ENCODE data around the gene ZNF302.
"Not testable (repeated sequence)": the region's sequence is repeated elsewhere in the genome, so short reads cannot be mapped to it uniquely, and the experiment has no call there.

The ZNF302 gene

GRCh38 chr19:34677386-34678084, at the start of gene ZNF302:
Gene ZNF302, plus strand, starts transcription at chr19:34677678. Its CDS starts 1,127 bp downstream, at chr19:34678805.
- peak; percentile 92 to 94 for DNase-seq (ENCODE audit: low read depth in 2 of 2)

GRCh38 chr19:34633802-34634201, 43.7 kb upstream of the ZNF302 start:
- DNase-seq (ENCODE audit: low read depth in 2 of 2) = no peak

DNA sequence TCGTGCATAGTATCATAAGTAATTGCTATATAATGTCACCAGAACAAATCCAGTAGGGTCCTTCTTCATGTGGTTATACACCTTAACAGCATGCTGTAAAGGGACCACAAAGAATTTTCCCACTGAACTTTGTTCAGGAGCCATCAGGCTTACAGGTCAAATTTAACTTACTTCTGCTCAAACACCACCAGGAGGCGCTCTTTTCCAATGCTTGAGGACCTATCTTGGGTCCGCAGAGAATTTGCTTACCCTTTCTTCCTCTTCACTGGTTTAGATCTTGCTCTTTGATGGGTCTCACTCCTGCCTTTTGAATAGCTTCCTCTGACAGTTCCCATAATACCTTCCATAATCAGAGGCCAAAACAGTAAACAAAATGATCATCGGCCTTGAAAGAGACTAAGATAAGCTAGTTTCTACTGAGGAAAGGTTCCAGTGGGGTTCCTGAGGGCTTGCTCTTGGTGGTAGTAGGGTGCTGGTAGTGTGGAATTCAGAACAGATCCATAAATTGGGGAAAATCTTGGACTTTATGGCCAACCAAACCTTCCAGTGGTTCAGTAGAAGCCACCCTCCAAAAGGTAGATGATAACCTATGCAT, 37.9 kb upstream of the ZNF302 start:
- peak; percentile 13 to 35 for DNase-seq (ENCODE audit: low read depth in 2 of 2)

- no peak for DNase-seq (ENCODE audit: low read depth in 2 of 2)
Measured at GRCh38 chr19:34642241-34642640, 35.2 kb upstream of the ZNF302 start.

DNA sequence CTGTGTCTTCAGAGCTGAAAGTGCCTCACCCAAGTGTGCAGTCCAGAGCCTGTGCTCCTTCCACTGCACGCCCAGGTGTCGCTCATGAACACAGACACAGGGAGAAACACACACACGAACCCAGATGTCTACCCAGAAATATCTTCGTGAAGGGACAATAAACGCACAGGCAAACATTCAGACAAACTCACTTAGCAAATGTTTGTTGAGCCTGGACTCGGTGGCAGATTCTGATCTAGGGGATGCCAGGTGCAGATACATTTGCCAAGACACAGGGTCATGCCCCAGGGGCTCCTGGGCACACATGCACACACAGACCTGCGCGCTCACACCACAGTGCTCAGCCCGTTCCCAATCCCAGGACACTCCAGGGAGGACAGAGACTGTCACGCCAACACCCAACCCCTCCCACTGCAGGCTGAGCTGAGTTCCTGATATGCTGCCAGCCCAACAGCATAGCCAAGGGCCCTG, 32.5 kb upstream of the ZNF302 start:
- no peak for DNase-seq (ENCODE audit: low read depth in 2 of 2)

GRCh38 chr19:34645551-34645950, 31.9 kb upstream of the ZNF302 start:
- no peak for DNase-seq (ENCODE audit: low read depth in 2 of 2)

DNA sequence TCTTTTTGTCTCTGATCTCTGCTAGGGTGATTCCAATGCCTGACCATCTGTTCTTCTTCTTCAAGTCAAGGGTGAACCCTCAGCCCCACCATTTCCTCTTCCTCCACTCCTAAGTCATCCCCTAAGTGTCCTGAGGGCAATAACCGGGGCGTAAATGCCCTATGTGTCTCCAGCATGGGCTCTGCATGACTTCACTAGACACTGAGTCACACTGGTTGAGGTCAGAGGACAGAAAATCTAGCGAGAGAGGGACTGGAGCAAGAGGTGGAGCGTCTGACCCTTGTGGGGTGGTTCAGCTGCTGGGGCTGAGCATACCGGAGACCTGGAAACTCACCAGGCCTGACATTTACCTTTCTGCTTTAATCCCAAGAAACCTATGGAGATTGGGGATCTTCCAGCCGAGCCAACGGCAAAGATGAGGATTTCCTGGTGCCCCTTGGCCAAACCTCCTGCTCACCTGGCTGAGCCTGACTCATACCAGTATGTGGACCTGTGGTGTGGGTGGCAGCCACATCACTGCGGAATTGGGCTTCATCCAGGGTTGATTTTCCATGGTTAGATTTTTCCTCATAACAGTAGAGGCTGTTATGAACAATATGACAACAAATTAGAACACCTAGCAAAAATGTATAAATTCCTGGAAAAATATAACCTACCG, 27.5 kb upstream of the ZNF302 start:
- no peak for DNase-seq (ENCODE audit: low read depth in 2 of 2)

- DNase-seq (ENCODE audit: low read depth in 2 of 2) = no peak
Measured at GRCh38 chr19:34651747-34652146, 25.7 kb upstream of the ZNF302 start.

- DNase-seq (ENCODE audit: low read depth in 2 of 2) = no peak
Measured at GRCh38 chr19:34654796-34655195, 22.7 kb upstream of the ZNF302 start.

DNA sequence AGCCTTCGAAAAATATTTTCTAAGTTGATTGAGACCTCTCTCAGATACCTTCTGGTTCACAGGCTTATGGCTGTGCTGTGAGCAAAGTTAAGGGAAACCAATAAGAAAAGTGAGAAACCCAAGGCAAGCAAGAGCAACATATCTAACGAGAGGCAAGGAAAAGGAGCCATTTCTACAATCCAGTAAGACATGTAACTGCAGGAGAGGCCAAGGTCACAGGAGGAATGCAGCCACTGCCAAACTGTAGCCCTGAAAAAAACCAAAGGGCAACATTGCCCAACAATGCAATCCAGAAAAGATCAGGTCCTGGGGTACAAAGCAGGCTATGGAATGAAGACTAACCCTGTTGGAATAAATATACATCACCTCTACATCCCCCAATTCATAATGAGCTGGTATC, 21.8 kb upstream of the ZNF302 start:
- no peak for DNase-seq (ENCODE audit: low read depth in 2 of 2)

DNA sequence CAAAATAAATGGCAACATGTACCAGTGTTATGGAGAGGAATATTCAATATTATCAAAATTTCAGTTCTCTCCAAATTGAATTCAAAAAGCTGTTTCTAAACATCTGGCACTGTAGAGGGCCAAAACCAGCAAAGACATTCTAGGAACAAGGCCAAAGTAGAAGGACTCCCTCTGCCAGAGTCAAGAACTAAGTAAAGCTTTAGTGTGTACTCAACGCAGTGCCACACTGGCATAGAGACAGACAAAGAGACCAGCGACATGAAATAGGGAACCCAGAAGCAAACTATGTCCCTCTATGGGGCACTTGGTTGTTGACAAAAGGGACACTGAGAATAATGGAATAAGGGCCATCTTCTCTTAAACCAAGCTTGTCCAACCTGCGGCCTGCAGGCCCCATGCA, 16.1 kb upstream of the ZNF302 start:
- no peak for DNase-seq (ENCODE audit: low read depth in 2 of 2)

GRCh38 chr19:34662919-34663318, 14.6 kb upstream of the ZNF302 start:
- DNase-seq (ENCODE audit: low read depth in 2 of 2) = no peak

- no peak for DNase-seq (ENCODE audit: low read depth in 2 of 2)
Measured at GRCh38 chr19:34664168-34664567, 13.3 kb upstream of the ZNF302 start.

- DNase-seq (ENCODE audit: low read depth in 2 of 2) = no peak
Measured at GRCh38 chr19:34664870-34665269, 12.6 kb upstream of the ZNF302 start.

DNA sequence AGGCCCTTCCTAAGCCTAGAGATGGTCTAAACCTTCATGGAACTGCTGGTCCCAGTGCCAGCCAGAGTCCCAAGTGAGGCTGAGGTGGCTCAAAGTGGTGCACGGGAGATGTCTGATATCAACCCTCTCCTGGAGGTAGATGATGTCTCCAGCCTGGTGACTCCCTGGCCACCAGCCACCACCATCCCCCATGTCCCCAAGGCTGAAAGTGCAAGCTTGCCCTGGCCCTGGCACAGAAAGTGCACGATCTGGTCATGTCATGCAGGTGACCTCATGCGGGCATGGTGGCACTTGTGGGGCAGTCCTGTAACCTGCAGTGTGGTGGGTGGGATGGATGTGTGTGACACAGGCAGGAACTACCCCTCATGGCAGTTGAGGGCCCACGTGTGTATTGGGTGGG, 12.2 kb upstream of the ZNF302 start:
- DNase-seq (ENCODE audit: low read depth in 2 of 2) = not testable (repeated sequence)

GRCh38 chr19:34666200-34666957, 11.1 kb upstream of the ZNF302 start:
- no peak for DNase-seq (ENCODE audit: low read depth in 2 of 2)

- no peak for DNase-seq (ENCODE audit: low read depth in 2 of 2)
Measured at GRCh38 chr19:34666958-34667265, 10.6 kb upstream of the ZNF302 start.

- DNase-seq (ENCODE audit: low read depth in 2 of 2) = no peak
Measured at GRCh38 chr19:34667349-34668076, 10.0 kb upstream of the ZNF302 start.

DNA sequence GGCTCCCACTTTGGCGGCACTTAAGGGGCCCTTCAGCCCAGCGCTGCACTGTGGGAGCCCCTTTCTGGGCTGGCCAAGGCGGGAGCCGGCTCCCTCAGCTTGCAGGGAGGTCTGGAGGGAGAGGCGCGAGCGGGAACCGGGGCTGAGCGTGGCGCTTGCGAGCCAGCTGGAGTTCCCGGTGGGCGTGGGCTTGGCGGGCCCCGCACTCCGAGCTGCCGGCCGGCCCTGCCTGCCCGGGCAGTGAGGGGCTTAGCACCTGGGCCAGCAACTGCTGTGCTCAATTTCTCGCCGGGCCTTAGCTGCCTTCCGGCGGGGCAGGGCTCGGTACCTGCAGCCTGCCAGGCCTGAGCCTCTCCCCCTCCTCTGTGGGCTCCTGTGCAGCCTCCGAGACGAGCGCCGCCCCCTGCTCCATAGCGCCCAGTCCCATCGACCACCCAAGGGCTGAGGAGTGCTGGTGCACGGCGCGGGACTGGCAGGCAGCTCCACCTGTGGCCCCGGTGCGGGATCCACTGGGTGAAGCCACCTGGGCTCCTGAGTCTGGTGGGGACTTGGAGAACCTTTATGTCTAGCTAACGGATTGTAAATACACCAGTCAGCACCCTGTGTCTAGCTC, 9.3 kb upstream of the ZNF302 start:
- DNase-seq (ENCODE audit: low read depth in 2 of 2) = not testable (repeated sequence)

GRCh38 chr19:34668690-34669089, 8.8 kb upstream of the ZNF302 start:
- not testable (repeated sequence) for DNase-seq (ENCODE audit: low read depth in 2 of 2)

DNA sequence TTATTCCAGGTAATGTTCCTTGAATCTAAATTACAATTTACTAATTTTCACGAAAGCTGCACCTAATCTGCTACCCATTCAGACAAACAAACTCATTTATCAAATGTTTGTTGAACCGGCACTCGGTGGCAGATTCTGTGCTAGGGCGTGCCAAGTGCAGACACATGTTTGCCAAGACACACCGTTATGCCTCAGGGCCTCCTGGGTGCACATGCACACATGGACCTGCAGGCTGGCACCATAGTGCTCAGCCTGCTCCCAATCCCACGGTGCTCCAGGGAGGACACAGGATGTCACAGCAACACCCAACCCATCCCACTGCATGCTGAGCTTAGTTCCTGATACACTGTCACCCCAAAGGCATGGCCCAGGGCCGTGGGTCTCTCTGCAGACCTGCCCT, 8.2 kb upstream of the ZNF302 start:
- DNase-seq (ENCODE audit: low read depth in 2 of 2) = no peak
